Naive thymus-derived CD4-positive, alpha-beta T cell (primary cell): ENCODE results near the gene FLCN. TPM values are rescaled to one million over a fixed set of nuclear protein-coding genes. Genes with fewer than 3 reads are reported as not detected.
A peak's percentile ranks its signal among the peaks of the same experiment; 100 is the strongest.

Experiments
- ATAC-seq: fragments of 150-1000 bp; cut with Tn5 transposase; 2 replicates; pipeline ENCODE4 v1.10.0; 2021; ENCODE audit warnings: mild to moderate bottlenecking, moderate library complexity
- CTCF ChIA-PET: fragments of 350-600 bp; sonication (Branson Sonifier 250); formaldehyde crosslinking; loops from one replicate; lab custom pipeline; 2021; ENCODE audit warnings: antibody characterized with exemption; lab: Charles Lee
- POLR2A ChIA-PET: fragments of 350-600 bp; sonication (Branson Sonifier 250); formaldehyde crosslinking; loops from one replicate; lab custom pipeline; 2021; ENCODE audit warnings: antibody characterized with exemption, inconsistent platforms; lab: Charles Lee
- DNase-seq, 9 donors: peaks; one replicate each; pipeline versions ENCODE4 v3.0.0 to v3.0.0-alpha.2; 2020 to 2022; ENCODE audit warnings: mixed read lengths in 1 of 9
- H3K27ac ChIP-seq: one replicate; pipeline ENCODE4 v1.7.0; 2013; ENCODE audit warnings: mild to moderate bottlenecking, low read depth, low read length, moderate library complexity
- H3K27me3 ChIP-seq, 2 donors: one replicate each; pipeline ENCODE4 v1.7.0; 2013; ENCODE audit warnings: low read length in 2 of 2, mild to moderate bottlenecking in 2 of 2, moderate library complexity in 2 of 2; ENCODE audit not compliant: control insufficient read depth in 2 of 2, insufficient read depth in 2 of 2
- H3K36me3 ChIP-seq, 3 experiments: 1 replicate in 2 of 3; 2 replicates in 1 of 3; pipeline ENCODE4 v1.7.0; 2013; ENCODE audit warnings: low read length in 3 of 3, mild to moderate bottlenecking in 3 of 3, moderate library complexity in 1 of 3; ENCODE audit not compliant: insufficient read depth in 3 of 3, control insufficient read depth in 2 of 3
- H3K4me1 ChIP-seq, 2 donors: one replicate each; pipeline ENCODE4 v1.7.0; 2013; ENCODE audit warnings: low read length in 2 of 2, mild to moderate bottlenecking in 2 of 2, moderate library complexity in 1 of 2; ENCODE audit not compliant: control insufficient read depth in 2 of 2, insufficient read depth in 2 of 2
- H3K4me3 ChIP-seq: 2 replicates; pipeline ENCODE4 v1.7.0; 2013; ENCODE audit warnings: mild to moderate bottlenecking, low read length
- H3K9me3 ChIP-seq, 3 experiments: 1 replicate in 2 of 3; 2 replicates in 1 of 3; pipeline ENCODE4 v1.7.0; 2013; ENCODE audit warnings: low read length in 3 of 3; ENCODE audit not compliant: control insufficient read depth in 2 of 3
- H3K27ac Mint-ChIP-seq, 9 donors: one replicate each; pipeline ENCODE4 v1.8.0; 2020 to 2022; ENCODE audit warnings: mixed read lengths in 9 of 9, mild to moderate bottlenecking in 8 of 9, moderate library complexity in 5 of 9, inconsistent platforms in 2 of 9
- H3K27me3 Mint-ChIP-seq, 5 donors: one replicate each; pipeline ENCODE4 v1.8.0; 2021 to 2022; ENCODE audit warnings: mixed read lengths in 5 of 5, mild to moderate bottlenecking in 1 of 5
- H3K36me3 Mint-ChIP-seq, 5 donors: one replicate each; pipeline ENCODE4 v1.8.0; 2020 to 2022; ENCODE audit warnings: mixed read lengths in 5 of 5, mild to moderate bottlenecking in 3 of 5, inconsistent platforms in 1 of 5
- H3K4me1 Mint-ChIP-seq, 7 donors: one replicate each; pipeline ENCODE4 v1.8.0; 2020 to 2022; ENCODE audit warnings: mixed read lengths in 7 of 7, mild to moderate bottlenecking in 3 of 7, inconsistent platforms in 1 of 7
- H3K4me3 Mint-ChIP-seq, 10 donors: one replicate each; pipeline ENCODE4 v1.8.0; 2020 to 2022; ENCODE audit warnings: mild to moderate bottlenecking in 10 of 10, mixed read lengths in 10 of 10, moderate library complexity in 6 of 10, inconsistent platforms in 2 of 10
- H3K9me3 Mint-ChIP-seq, 11 donors: one replicate each; pipeline ENCODE4 v1.8.0; 2020 to 2022; ENCODE audit warnings: mixed read lengths in 11 of 11, mild to moderate bottlenecking in 4 of 11, inconsistent platforms in 1 of 11, moderate library complexity in 1 of 11
- intact Hi-C, 2 donors: fragments of 100-400 bp; cut with micrococcal nuclease; formaldehyde crosslinking; loops; one replicate each; pipeline ENCODE4 v1.15.1; 2023
- polyA plus RNA-seq, 2 donors: library from polyadenylated mRNA; unstranded; fragments of 300-500 nt; fragmentation: Illumina TruSeq; gene quantifications; one replicate each; pipeline ENCODE4 v1.2.3, GENCODE V29; 2021
- total RNA-seq, 6 experiments: library from RNA in 5 of 6; stranded (reverse) in 5 of 6; gene quantifications; 1 replicate in 5 of 6; 2 replicates in 1 of 6; pipeline ENCODE4 v1.2.3 and lab custom pipeline; 2021 to 2026

The FLCN gene
- total and polyA plus RNA-seq, 7 experiments from 2014 or later: 4.7 to 94.7 (median 44.2) TPM

- no peak for ATAC-seq
- H3K36me3 Mint-ChIP-seq: peaks cover 23 to 65% (median 25%) of the 10 kb centered on the region in 5 donors
- intact Hi-C loops: no loop called here
- H3K27me3 Mint-ChIP-seq: no peaks in the 10 kb centered on the region
- Histone ChIP-seq H3K9me3 (no peaks in the 10 kb centered on the region), H3K27ac (no peak overlapping the region), H3K4me1 (peaks cover 8 to 24% of the 10 kb centered on the region in 2 donors), H3K27me3 (no peaks in the 10 kb centered on the region), H3K36me3 (peaks cover 0 to 68% (median 11%) of the 10 kb centered on the region in 3 experiments), H3K4me3 (no peak overlapping the region)
- peaks cover 20 to 57% (median 39%) of the 10 kb centered on the region in 7 donors for H3K4me1 Mint-ChIP-seq
- POLR2A ChIA-PET: interaction anchor here (1.1 to 1.5 kb wide), 3 partner anchors 9 to 13 kb away, joined by 3 to 5 read pairs (median 5); no protein-coding TSS in a partner anchor
- no peaks in the 10 kb centered on the region for H3K9me3 Mint-ChIP-seq
- CTCF ChIA-PET: no interaction called here
- peak overlapping the region in 4 of 9 donors; percentile 46 to 83 (median 53) for H3K27ac Mint-ChIP-seq
- no peak for DNase-seq
- H3K4me3 Mint-ChIP-seq: no peak overlapping the region
Measured at GRCh38 chr17:17167986-17168385, 69.0 kb downstream of the FLCN start.

- H3K4me3 Mint-ChIP-seq: peak overlapping the region in 1 of 10 donors; percentile 26
- peak overlapping the region in 7 of 9 donors; percentile 1 to 93 (median 62) for H3K27ac Mint-ChIP-seq
- no peaks in the 10 kb centered on the region for H3K27me3 Mint-ChIP-seq
- Histone ChIP-seq H3K9me3 (no peaks in the 10 kb centered on the region), H3K27me3 (no peaks in the 10 kb centered on the region), H3K27ac (no peak overlapping the region), H3K4me3 (no peak overlapping the region), H3K4me1 (peaks cover 7 to 17% of the 10 kb centered on the region in 2 donors), H3K36me3 (peaks cover 0 to 68% (median 11%) of the 10 kb centered on the region in 3 experiments)
- no peaks in the 10 kb centered on the region for H3K9me3 Mint-ChIP-seq
- ChIA-PET CTCF (no interaction called here), POLR2A (interaction anchor here (1.5 kb wide), 1 partner anchor 14 kb away, joined by 5 read pairs; no protein-coding TSS in a partner anchor)
- ATAC-seq (no peak), DNase-seq (no peak)
- intact Hi-C loops: no loop called here
- H3K4me1 Mint-ChIP-seq: peaks cover 17 to 52% (median 32%) of the 10 kb centered on the region in 7 donors
- peaks cover 21 to 59% (median 23%) of the 10 kb centered on the region in 5 donors for H3K36me3 Mint-ChIP-seq
Measured at GRCh38 chr17:17167356-17167755, 69.6 kb downstream of the FLCN start.

- Histone ChIP-seq H3K9me3 (no peaks in the 10 kb centered on the region), H3K4me1 (peaks cover 7 to 9% of the 10 kb centered on the region in 2 donors), H3K36me3 (peaks cover 4 to 76% (median 18%) of the 10 kb centered on the region in 3 experiments), H3K4me3 (no peak overlapping the region), H3K27me3 (no peaks in the 10 kb centered on the region), H3K27ac (no peak overlapping the region)
- no peaks in the 10 kb centered on the region for H3K27me3 Mint-ChIP-seq
- intact Hi-C loops: no loop called here
- H3K36me3 Mint-ChIP-seq: peaks cover 19 to 57% (median 23%) of the 10 kb centered on the region in 5 donors
- POLR2A ChIA-PET: interaction anchor here (1.5 kb wide), 1 partner anchor 15 kb away, joined by 5 read pairs; no protein-coding TSS in a partner anchor
- ATAC-seq: no peak
- no peaks in the 10 kb centered on the region for H3K9me3 Mint-ChIP-seq
- peaks cover 14 to 45% (median 26%) of the 10 kb centered on the region in 7 donors for H3K4me1 Mint-ChIP-seq
- DNase-seq: no peak
- H3K4me3 Mint-ChIP-seq: no peak overlapping the region
- peak overlapping the region in 2 of 9 donors; percentile 38 to 50 for H3K27ac Mint-ChIP-seq
- CTCF ChIA-PET: interaction anchor here (1.2 kb wide), 1 partner anchor 24 kb away, joined by 3 read pairs; no protein-coding TSS in a partner anchor
Measured at GRCh38 chr17:17166446-17166845, 70.5 kb downstream of the FLCN start.

- Histone ChIP-seq H3K27ac (no peak overlapping the region), H3K9me3 (no peaks in the 10 kb centered on the region), H3K36me3 (peaks cover 9 to 82% (median 23%) of the 10 kb centered on the region in 3 experiments), H3K4me3 (no peak overlapping the region), H3K27me3 (no peaks in the 10 kb centered on the region), H3K4me1 (peaks cover under 1 to 5% of the 10 kb centered on the region in 2 donors)
- POLR2A ChIA-PET: no interaction called here
- CTCF ChIA-PET: interaction anchor here (1.2 kb wide), 1 partner anchor 24 kb away, joined by 3 read pairs; no protein-coding TSS in a partner anchor
- H3K4me3 Mint-ChIP-seq: no peak overlapping the region
- DNase-seq (no peak), ATAC-seq (no peak)
- no peak overlapping the region for H3K27ac Mint-ChIP-seq
- peaks cover 17 to 60% (median 21%) of the 10 kb centered on the region in 5 donors for H3K36me3 Mint-ChIP-seq
- H3K4me1 Mint-ChIP-seq: peaks cover 10 to 38% (median 20%) of the 10 kb centered on the region in 7 donors
- H3K9me3 Mint-ChIP-seq: no peaks in the 10 kb centered on the region
- H3K27me3 Mint-ChIP-seq: no peaks in the 10 kb centered on the region
- intact Hi-C loops: no loop called here
Measured at GRCh38 chr17:17165666-17166308, 71.2 kb downstream of the FLCN start.

GRCh38 chr17:17164676-17165075 lies 72.3 kb downstream of the FLCN start:
- no peaks in the 10 kb centered on the region for H3K9me3 ChIP-seq
- intact Hi-C loops: no loop called here
- ATAC-seq: no peak
- Mint-ChIP-seq H3K9me3 (no peaks in the 10 kb centered on the region), H3K36me3 (peaks cover 18 to 62% (median 23%) of the 10 kb centered on the region in 5 donors), H3K27ac (peak overlapping the region in 5 of 9 donors; percentile 29 to 78 (median 66)), H3K4me1 (peaks cover 8 to 31% (median 17%) of the 10 kb centered on the region in 7 donors), H3K27me3 (no peaks in the 10 kb centered on the region), H3K4me3 (no peak overlapping the region)
- H3K36me3 ChIP-seq: peaks cover 12 to 94% (median 23%) of the 10 kb centered on the region in 3 experiments
- CTCF ChIA-PET: interaction anchor here (0.6 kb wide), 1 partner anchor 97 kb away, joined by 6 read pairs; no protein-coding TSS in a partner anchor
- POLR2A ChIA-PET: interaction anchor here (1.1 to 2.0 kb wide), 3 partner anchors 13 to 55 kb away, joined by 3 to 6 read pairs (median 3); no protein-coding TSS in a partner anchor
- peaks cover 0 to 5% of the 10 kb centered on the region in 2 donors for H3K4me1 ChIP-seq
- H3K27ac ChIP-seq: no peak overlapping the region
- no peaks in the 10 kb centered on the region for H3K27me3 ChIP-seq
- DNase-seq: no peak
- no peak overlapping the region for H3K4me3 ChIP-seq

GRCh38 chr17:17164156-17164555 lies 72.8 kb downstream of the FLCN start:
- ChIA-PET POLR2A (interaction anchor here (0.8 to 2.0 kb wide), 5 partner anchors 8 to 164 kb away, joined by 3 to 6 read pairs (median 3); no protein-coding TSS in a partner anchor), CTCF (interaction anchor here (0.6 to 0.7 kb wide), 3 partner anchors 72 to 869 kb away, joined by 3 to 6 read pairs (median 5); no protein-coding TSS in a partner anchor)
- DNase-seq (no peak), ATAC-seq (no peak)
- H3K27me3 Mint-ChIP-seq: no peaks in the 10 kb centered on the region
- Histone ChIP-seq H3K4me3 (no peak overlapping the region), H3K36me3 (peaks cover 12 to 98% (median 23%) of the 10 kb centered on the region in 3 experiments), H3K4me1 (peaks cover 0 to 4% of the 10 kb centered on the region in 2 donors), H3K27ac (no peak overlapping the region), H3K27me3 (no peaks in the 10 kb centered on the region), H3K9me3 (no peaks in the 10 kb centered on the region)
- intact Hi-C loops: no loop called here
- no peak overlapping the region for H3K4me3 Mint-ChIP-seq
- H3K36me3 Mint-ChIP-seq: peaks cover 21 to 66% (median 27%) of the 10 kb centered on the region in 5 donors
- no peaks in the 10 kb centered on the region for H3K9me3 Mint-ChIP-seq
- no peak overlapping the region for H3K27ac Mint-ChIP-seq
- peaks cover 5 to 28% (median 15%) of the 10 kb centered on the region in 7 donors for H3K4me1 Mint-ChIP-seq
